ENCODE data around the gene SLC27A6. TPM values are rescaled to one million over a fixed set of nuclear protein-coding genes. Genes with fewer than 3 reads are reported as not detected.
"Not testable (repeated sequence)": the region's sequence is repeated elsewhere in the genome, so short reads cannot be mapped to it uniquely, and the experiment has no call there.

SLC27A6 gene
- polyA plus RNA-seq, 1 donor (not counting 4 experiments of a cell fraction or from before 2014, with no cell fraction given), result 0.80 TPM

DNA sequence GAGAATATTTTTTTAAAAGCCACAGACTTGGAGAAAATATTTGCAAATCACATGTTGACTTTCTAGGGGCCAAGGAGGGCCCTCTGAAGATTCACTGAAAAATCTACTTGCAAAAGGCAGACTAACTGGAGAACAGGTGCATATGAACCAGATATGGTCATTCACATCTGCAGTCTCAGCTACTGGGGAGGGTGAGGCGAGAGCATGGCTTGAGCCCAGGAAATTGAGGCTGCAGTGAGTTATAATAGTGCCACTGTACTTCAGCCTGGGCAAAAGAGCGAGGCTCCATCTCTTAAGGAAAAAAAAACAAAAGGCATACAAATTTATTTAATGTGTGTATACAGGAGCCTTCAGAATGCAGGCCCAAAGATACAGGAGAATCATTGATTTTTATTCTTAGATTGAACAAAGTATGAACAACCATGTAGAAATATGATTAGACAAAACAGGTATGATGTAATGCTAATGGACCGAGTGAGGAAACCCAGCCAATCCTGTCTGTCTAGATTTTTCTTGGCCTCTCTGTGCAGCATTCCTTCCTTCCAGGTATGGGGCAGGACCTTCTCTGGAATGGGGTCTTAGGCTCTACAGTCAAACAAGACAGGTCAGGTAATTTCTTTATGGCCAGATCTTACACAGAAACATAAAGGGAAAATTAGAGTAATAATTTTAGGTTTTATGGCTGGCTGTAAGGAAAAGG, 15.3 kb upstream of the SLC27A6 start:
- H3K4me2 ChIP-seq (ENCODE audit: control insufficient read depth, extremely low read depth, insufficient read depth, low read depth, low read length), result no peak overlapping the region
- H3K4me3 ChIP-seq (ENCODE audit: control insufficient read depth in 2 of 3, extremely low read depth in 1 of 3, insufficient read depth in 2 of 3, low read depth in 1 of 3, low read length in 3 of 3), result no peak overlapping the region
- H3K36me3 ChIP-seq (ENCODE audit: control insufficient read depth in 2 of 2, extremely low read depth in 1 of 2, insufficient read depth in 2 of 2, low read length in 2 of 2), result no peaks in the 10 kb centered on the region
- dilution Hi-C loops (cut with MboI; ENCODE audit: extremely low pct_ligation_motif_present, low sequenced_read_pairs), result no loop called here
- H2AFZ ChIP-seq (ENCODE audit: control insufficient read depth, low read length), result no peak overlapping the region
- no peak overlapping the region for H3K27ac ChIP-seq (ENCODE audit: control insufficient read depth, insufficient read depth, low read length)
- FAIRE-seq, result no peak
- H3K9me3 ChIP-seq (ENCODE audit: control insufficient read depth, low read depth, low read length), result no peaks in the 10 kb centered on the region
- H3K79me2 ChIP-seq (ENCODE audit: control insufficient read depth, insufficient read depth, low read length), result no peaks in the 10 kb centered on the region
- H3K9ac ChIP-seq (ENCODE audit: control insufficient read depth, extremely low read depth, insufficient read depth, low read length), result no peak overlapping the region
- DNase-seq (ENCODE audit: low read depth, low spot score), result no peak
- no peaks in the 10 kb centered on the region for H3K27me3 ChIP-seq (ENCODE audit: control insufficient read depth, extremely low read depth, insufficient read depth, low read length)
- no peaks in the 10 kb centered on the region for H4K20me1 ChIP-seq (ENCODE audit: control insufficient read depth, extremely low read depth, insufficient read depth, low read length)
- TF ChIP-seq, protein P1, sequence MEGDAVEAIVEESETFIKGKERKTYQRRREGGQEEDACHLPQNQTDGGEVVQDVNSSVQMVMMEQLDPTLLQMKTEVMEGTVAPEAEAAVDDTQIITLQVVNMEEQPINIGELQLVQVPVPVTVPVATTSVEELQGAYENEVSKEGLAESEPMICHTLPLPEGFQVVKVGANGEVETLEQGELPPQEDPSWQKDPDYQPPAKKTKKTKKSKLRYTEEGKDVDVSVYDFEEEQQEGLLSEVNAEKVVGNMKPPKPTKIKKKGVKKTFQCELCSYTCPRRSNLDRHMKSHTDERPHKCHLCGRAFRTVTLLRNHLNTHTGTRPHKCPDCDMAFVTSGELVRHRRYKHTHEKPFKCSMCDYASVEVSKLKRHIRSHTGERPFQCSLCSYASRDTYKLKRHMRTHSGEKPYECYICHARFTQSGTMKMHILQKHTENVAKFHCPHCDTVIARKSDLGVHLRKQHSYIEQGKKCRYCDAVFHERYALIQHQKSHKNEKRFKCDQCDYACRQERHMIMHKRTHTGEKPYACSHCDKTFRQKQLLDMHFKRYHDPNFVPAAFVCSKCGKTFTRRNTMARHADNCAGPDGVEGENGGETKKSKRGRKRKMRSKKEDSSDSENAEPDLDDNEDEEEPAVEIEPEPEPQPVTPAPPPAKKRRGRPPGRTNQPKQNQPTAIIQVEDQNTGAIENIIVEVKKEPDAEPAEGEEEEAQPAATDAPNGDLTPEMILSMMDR (optimal IDR thresholded peaks at IDR 0.05 in 1 of 3, IDR thresholded peaks at IDR 0.05 in 1 of 3, conservative IDR thresholded peaks at IDR 0.05 in 1 of 3; ENCODE audit: extremely low read depth in 1 of 3, insufficient read depth in 2 of 3, low read length in 3 of 3), result no peak
- TF ChIP-seq EZH2 (IDR thresholded peaks at IDR 0.05; ENCODE audit: low read length), result no peak
- H3K4me1 ChIP-seq (ENCODE audit: control insufficient read depth, extremely low read depth, insufficient read depth, low read length), result no peaks in the 10 kb centered on the region
- no peaks in the 10 kb centered on the region for H3K9me1 ChIP-seq (ENCODE audit: control insufficient read depth, extremely low read depth, insufficient read depth, low read length)

DNA sequence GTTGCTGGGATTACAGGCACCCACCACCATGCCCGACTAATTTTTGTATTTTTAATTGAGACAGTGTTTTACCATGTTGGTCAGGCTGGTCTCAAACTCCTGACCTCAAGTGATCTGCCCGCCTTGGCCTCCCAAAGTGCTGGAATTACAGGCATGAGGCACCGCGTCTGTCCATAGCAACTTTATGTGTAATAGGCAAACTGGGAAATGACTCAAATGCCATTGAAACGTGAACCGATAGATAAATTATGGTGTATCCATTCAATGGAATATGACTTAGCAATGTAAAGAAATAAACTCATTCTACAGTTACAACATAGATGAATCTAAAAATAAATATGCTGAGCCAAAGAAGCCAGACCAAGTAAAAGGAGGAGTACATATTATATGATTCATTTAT, 14.0 kb upstream of the SLC27A6 start:
- H3K27ac ChIP-seq (ENCODE audit: control insufficient read depth, insufficient read depth, low read length); H3K4me1 ChIP-seq (ENCODE audit: control insufficient read depth, extremely low read depth, insufficient read depth, low read length); H3K79me2 ChIP-seq (ENCODE audit: control insufficient read depth, insufficient read depth, low read length); H3K4me3 ChIP-seq (ENCODE audit: control insufficient read depth in 2 of 3, extremely low read depth in 1 of 3, insufficient read depth in 2 of 3, low read depth in 1 of 3, low read length in 3 of 3); dilution Hi-C loops (cut with MboI; ENCODE audit: extremely low pct_ligation_motif_present, low sequenced_read_pairs); H3K36me3 ChIP-seq (ENCODE audit: control insufficient read depth in 2 of 2, extremely low read depth in 1 of 2, insufficient read depth in 2 of 2, low read length in 2 of 2); H3K9me1 ChIP-seq (ENCODE audit: control insufficient read depth, extremely low read depth, insufficient read depth, low read length); H3K9me3 ChIP-seq (ENCODE audit: control insufficient read depth, low read depth, low read length); H2AFZ ChIP-seq (ENCODE audit: control insufficient read depth, low read length); H3K9ac ChIP-seq (ENCODE audit: control insufficient read depth, extremely low read depth, insufficient read depth, low read length); H4K20me1 ChIP-seq (ENCODE audit: control insufficient read depth, extremely low read depth, insufficient read depth, low read length); FAIRE-seq; H3K4me2 ChIP-seq (ENCODE audit: control insufficient read depth, extremely low read depth, insufficient read depth, low read depth, low read length); H3K27me3 ChIP-seq (ENCODE audit: control insufficient read depth, extremely low read depth, insufficient read depth, low read length); DNase-seq (ENCODE audit: low read depth, low spot score): not testable (repeated sequence)

DNA sequence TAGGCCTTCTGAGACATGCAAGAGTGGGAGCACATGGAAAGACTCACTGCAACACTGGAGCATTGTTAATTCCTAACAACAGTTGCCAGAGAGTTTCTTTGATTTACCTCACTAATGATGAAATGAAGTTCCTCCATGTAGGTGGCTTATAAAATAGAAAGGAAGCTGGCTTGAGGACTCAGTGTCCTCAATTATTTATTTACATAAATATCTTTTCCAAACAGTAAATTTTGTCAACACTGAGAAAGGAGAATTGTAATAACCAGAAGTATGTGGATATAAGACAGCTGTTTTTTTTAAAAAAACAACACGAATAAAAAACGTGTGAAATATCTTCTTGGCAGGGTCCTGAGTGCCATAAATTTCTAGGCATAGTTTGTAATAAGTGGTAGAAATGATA, 9.1 kb upstream of the SLC27A6 start:
- Histone ChIP-seq H2AFZ (ENCODE audit: control insufficient read depth, low read length) (no peak overlapping the region), H3K4me1 (ENCODE audit: control insufficient read depth, extremely low read depth, insufficient read depth, low read length) (no peaks in the 10 kb centered on the region), H3K27me3 (ENCODE audit: control insufficient read depth, extremely low read depth, insufficient read depth, low read length) (no peaks in the 10 kb centered on the region), H3K27ac (ENCODE audit: control insufficient read depth, insufficient read depth, low read length) (no peak overlapping the region), H3K4me2 (ENCODE audit: control insufficient read depth, extremely low read depth, insufficient read depth, low read depth, low read length) (no peak overlapping the region), H3K79me2 (ENCODE audit: control insufficient read depth, insufficient read depth, low read length) (no peaks in the 10 kb centered on the region), H3K36me3 (ENCODE audit: control insufficient read depth in 2 of 2, extremely low read depth in 1 of 2, insufficient read depth in 2 of 2, low read length in 2 of 2) (no peaks in the 10 kb centered on the region), H3K9ac (ENCODE audit: control insufficient read depth, extremely low read depth, insufficient read depth, low read length) (no peak overlapping the region), H3K9me1 (ENCODE audit: control insufficient read depth, extremely low read depth, insufficient read depth, low read length) (no peaks in the 10 kb centered on the region), H4K20me1 (ENCODE audit: control insufficient read depth, extremely low read depth, insufficient read depth, low read length) (no peaks in the 10 kb centered on the region), H3K9me3 (ENCODE audit: control insufficient read depth, low read depth, low read length) (no peaks in the 10 kb centered on the region), H3K4me3 (ENCODE audit: control insufficient read depth in 2 of 3, extremely low read depth in 1 of 3, insufficient read depth in 2 of 3, low read depth in 1 of 3, low read length in 3 of 3) (no peak overlapping the region)
- TF ChIP-seq, protein P1 (optimal IDR thresholded peaks at IDR 0.05 in 1 of 3, IDR thresholded peaks at IDR 0.05 in 1 of 3, conservative IDR thresholded peaks at IDR 0.05 in 1 of 3; ENCODE audit: extremely low read depth in 1 of 3, insufficient read depth in 2 of 3, low read length in 3 of 3), result no peak
- TF ChIP-seq EZH2 (IDR thresholded peaks at IDR 0.05; ENCODE audit: low read length), result no peak
- DNase-seq (ENCODE audit: low read depth, low spot score) (no peak), FAIRE-seq (no peak)
- dilution Hi-C loops (cut with MboI; ENCODE audit: extremely low pct_ligation_motif_present, low sequenced_read_pairs), result no loop called here
